ENCODE results near the gene DIAPH1.
A peak's percentile ranks its signal among the peaks of the same experiment; 100 is the strongest.

Gene DIAPH1

GRCh38 chr5:141609044-141609443, 9.8 kb downstream of the DIAPH1 start:
- DNase-seq, result no peak

DNA sequence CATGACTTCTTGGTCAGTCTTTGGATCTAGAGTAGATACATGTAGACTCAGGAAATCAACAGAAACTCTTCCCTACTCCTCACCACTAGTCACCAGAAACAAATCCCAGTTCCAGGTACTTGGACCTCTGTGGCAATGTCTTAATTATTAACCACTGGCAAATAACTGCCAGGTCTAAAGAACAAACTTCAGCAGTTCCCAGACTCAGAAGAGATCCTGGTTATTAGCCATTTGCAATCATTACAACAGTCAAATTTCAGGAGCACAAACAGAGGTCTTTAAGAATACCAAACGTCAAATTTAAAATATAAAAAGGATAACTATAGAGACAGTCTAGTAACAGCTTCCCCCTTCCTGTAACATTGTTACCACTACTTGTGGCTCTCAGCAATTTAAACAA, 10.2 kb downstream of the DIAPH1 start:
- no peak for DNase-seq

- DNase-seq, result no peak
Measured at GRCh38 chr5:141608046-141608445, 10.8 kb downstream of the DIAPH1 start.

DNA sequence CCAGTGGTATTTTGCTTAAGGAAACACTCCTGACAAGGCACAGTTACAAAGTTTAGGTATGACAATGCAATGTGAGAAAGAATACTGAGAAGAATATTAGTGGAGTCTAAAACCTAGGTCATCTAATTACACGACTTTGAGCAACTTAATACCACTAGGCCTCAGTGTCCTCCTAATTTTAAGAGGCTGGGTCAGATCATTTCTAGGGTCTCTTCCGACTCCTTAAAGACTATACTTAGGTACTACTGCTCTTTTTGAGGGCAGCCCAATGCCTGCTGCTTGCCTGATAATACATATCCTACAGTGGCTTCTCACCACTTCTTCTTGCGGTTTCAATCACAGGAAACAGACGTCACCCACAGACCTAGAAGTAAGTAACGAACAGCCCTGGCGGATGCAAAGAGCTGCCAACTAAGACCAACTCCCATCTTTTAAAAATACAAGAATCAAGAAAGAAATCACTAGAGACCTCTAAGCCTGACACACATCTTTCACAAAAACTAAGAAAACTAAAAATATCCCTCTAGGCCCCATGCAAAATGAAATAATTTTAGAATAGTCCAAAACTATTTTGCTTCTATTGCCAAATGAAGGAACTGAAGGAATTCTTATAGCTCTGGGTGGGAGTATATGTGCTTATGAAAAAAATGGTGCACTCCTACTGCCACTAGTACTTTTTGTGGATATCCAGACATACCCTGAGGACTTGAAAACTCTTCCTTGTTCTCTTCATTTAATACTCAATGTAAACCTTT, 13.1 kb downstream of the DIAPH1 start:
- DNase-seq, result peak; percentile 93

DNA sequence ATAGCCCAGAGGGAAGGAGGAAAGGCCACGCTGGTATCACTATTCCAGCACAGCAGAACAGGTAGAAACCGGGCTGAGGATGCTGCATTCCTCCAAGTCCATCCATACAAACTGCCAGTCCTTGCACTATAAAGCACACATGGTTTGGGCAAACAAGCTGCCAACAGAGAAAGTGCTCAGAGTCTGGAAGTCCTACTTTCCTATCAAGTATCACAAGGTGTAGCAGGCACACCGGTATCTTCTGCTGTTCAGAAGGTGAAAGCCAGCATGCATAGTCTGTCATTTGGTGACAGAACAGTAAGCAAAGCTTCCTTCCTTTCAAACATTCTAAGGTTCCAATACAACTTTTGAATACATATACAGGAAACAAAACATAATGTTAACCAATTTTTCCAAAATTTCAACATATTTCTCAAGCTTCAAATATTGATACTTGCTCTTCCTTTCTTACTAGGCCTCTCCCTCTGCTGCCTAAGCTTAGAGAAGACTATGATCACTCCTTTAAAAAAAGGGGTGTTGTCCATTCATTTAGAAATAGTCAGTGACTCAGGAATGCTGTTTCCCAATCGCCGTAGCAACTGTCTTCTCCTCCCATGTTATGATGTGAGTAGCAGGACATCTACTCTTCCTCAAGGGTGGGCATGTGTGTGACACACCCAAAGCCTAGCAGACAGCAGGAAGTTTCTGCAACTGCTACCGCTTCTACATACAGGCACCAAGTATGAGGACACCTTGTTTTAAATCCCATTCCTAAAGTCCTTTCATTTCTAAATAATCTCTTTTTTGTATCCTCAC, 14.7 kb downstream of the DIAPH1 start:
- DNase-seq, result peak; percentile 68

DNA sequence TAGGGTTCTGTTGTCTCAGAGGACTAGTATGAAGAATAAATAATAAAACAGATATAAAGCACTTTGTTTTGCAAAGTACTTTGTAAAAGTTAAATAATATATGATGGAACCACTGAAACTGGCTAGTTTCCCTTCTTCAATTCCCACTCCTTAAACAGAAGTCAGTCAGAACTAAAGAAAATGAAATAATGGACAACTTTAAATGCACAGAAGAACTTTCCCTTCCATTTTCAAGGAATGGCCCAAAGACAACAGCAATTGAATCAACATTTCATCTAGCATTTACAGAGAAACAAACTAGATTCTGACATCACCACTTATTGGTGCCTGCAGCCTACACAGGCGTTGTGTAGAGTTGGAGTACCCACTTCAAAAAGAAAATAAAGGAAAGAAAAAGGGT, 16.2 kb downstream of the DIAPH1 start:
- DNase-seq, result no peak

DNA sequence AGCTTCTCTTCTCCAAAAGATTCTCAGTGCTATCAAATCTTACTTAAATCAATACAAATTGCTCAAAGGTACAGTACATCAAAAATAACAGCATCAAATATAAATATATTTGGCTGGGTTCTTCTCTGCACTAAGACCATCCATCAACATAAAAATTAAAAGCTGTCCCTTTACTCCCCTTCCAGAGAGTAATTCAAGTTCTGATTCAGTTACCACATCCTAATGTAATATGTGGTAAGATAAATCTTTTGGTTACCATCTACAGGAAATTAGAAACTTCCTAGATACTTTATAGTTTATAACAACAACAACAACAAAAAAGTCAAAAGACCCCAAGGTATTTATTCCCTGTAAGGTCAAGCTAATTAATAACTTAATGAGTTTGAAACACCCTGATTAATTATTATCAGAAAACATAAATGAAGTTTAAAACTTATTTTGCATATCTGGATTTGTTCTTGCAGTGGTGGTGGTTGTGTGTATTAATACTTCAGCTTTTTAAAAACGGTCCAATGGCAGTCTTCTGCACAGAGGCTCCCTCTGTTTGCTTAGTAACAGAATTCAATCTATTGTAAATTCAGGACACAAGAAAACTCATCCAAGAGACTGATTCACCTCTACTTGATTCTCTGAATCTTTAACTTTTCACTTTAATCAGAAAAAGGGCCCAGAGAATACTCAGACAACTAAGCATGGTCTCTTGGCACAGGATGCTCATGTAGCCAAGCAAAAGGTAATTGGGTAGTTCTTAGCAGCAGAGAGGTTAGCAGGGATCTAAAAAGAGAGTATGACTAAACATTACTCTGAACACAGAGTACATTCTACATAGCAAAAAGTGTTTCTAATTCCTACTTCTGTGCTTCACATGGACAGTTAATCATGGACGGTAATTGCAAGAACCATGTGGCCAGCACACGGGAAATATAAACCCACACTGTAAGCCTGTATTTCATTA, 20.1 kb downstream of the DIAPH1 start:
- DNase-seq, result peak; percentile 35

DNA sequence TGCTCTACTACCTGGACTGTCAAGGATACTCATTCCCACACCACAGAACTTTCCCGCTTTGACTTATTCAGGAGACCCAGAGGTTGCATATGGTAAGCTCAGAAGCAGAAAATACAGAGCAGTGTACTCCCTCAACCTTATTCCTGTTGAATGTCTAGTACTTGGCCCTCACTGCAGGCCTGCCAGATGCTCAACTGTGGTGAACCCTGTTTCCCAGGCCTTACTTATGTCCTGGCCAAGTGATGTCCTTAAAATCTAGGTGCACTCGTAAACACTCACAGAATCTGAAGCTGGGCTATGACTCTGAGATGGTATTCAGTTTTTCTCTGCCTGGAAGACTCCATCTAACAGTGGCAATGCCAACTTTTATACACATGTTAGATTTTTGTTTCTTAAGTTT, 21.0 kb downstream of the DIAPH1 start:
- DNase-seq, result no peak

GRCh38 chr5:141597394-141597793, 21.4 kb downstream of the DIAPH1 start:
- DNase-seq, result peak; percentile 30

DNA sequence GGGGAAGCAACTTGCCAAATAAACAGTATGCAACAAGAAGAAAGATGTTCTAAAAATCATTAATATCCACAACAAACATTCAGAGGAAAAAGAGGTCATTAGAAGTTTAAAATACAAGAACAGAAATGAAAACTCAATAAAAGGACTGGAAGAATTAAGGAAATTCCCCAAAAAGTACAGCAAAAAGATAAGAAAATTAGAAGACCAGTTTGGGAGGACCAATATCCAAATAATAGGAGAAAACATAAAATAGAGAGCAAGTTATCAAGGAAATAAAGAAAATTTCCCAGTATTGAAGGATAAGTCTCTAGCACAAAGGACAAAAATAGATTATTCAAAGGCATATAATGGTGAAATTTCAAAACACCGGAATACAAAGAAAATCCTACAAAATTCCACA, 21.9 kb downstream of the DIAPH1 start:
- DNase-seq, result no peak

DNA sequence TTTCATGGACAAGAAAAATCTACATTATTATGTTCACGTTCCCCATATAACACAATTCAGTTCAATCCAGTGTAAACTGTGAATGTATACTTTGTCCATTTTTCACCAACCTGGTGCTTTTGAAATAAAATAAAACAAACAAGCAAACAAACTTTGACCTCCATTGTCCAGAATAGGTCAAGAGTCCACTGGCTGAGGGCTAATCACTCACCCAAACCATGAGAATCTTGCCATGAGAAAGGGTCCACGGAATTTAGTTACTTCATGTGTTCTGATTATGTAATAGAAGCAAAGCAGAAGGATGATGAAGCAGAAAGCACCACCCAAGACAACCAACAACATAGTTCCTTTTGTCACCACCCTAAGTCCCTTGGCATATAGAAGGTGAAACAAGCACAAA, 28.7 kb downstream of the DIAPH1 start:
- DNase-seq, result no peak

DNA sequence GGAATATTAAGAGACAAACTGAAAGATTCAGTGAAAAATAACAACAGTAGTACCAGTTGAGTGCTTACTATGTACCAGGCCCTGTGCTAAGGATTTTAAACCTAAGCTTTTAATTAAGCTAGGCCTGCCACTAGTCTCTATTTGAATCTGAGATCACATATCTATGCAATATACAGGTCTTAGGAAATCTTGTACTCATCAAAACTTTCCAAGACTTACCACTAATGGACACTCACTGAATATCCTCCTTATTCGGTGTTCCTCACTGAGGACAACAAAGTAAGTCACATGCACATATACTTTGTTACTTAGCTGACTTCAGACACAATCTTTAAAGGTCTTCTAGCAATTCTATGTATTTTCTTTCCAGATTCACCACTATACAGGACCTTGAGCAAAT, 32.6 kb downstream of the DIAPH1 start:
- no peak for DNase-seq

DNA sequence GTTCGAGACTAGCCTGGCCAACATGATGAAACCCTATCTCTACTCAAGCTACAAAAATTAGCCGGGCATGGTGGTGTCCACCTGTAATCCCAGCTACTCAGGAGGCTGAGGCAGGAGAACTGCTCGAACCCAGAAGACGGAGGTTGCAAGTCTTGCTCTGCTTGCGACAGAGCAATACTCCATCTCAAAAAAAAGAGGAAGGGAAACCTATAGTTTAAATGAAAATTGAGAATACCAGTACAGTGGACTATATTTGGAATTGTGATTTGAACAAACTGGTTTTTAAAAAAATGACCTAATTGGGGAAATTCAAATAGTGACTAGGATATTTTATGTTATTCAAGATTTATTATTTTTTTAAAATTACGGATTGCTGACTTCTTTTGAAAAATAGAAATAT, 33.2 kb downstream of the DIAPH1 start:
- DNase-seq, result no peak

DNA sequence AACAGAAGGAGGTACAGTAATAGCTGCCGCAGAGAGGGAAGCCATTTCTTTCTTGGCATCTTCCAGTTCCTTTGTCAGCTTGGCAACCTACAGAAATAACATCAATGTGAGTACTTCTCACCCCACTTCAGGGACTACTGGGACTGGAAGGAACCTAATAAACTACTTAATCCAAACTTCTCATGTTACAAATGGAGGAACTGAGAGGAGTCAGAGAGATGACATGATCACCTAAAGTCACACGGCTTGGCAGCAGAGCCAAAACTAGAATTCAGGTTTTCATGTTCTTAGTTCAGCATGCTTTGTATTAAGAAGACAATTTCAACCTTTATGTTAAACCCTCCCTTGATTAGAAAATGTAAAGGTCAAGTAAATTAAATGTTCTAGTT, 44.7 kb downstream of the DIAPH1 start:
- no peak for DNase-seq

DNA sequence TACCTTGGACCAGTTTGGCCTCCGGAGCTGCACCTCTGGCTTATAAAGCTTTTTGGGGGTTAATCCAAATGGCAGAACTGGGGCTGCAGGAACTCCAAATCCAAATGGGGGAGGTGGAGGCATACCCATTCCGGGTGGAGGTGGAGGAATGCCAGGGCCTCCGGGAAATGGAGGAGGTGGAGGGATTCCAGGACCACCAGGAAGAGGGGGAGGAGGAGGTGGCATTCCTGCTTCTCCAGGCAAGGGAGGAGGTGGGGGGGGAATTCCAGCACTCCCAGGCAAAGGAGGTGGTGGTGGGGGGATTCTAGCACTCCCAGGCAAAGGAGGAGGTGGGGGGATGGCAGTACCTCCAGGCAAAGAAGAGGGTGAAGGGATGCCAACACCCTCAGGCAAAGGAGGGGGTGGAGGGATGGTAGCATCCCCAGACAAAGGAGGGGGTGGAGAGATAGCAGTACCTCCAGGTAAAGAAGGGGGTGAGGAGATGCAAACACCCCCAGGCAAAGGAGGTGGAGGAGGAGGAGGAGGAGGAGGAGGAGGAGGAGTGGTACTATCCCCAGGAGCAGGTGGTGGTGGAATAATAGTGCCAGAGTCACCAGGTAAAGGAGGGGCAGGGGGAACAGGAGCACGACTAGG, 45.2 kb downstream of the DIAPH1 start:
- DNase-seq, result no peak

- DNase-seq, result no peak
Measured at GRCh38 chr5:141570655-141571054, 48.1 kb downstream of the DIAPH1 start.

GRCh38 chr5:141567513-141568117, 51.2 kb downstream of the DIAPH1 start:
- peak; percentile 23 for DNase-seq

GRCh38 chr5:141565826-141566570, 52.8 kb downstream of the DIAPH1 start:
- no peak for DNase-seq

GRCh38 chr5:141564216-141564692, 54.5 kb downstream of the DIAPH1 start:
- peak; percentile 93 for DNase-seq

DNA sequence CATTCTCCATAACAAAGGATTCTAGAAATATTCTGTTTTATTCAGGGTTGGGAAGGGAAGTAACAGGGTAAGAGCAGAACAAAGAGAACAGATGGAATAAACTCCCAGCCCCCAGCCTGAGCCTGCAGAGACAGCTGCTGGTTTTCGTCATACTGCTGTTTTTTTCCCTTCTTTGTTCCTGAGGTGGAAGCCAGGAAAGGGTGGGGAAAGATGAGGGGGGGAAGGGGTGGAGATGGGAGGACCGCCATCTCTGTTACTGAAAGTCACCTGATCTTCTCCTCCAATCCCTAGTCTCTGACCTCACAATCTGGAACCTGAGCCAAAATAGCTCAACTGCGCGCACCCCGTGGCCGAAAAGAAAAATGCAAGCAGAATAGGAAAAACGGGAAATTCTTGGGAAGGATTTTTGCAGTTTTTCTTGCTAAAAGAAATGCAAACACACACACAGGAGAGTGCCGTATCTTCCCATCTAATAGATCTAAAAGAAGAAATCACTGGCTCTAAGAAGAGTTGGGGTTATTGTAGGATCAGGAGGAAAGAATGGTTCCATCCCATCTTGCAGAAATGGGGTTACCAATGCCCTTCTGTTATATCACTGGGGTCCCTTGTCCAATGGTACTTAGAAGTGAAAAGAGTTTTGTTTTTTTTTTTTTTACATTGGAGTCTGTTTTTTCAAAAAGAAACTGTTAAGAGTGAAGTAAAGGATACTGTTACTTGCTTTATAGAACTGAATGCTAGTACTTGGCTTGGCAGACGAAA, 57.9 kb downstream of the DIAPH1 start:
- DNase-seq, result no peak

DNA sequence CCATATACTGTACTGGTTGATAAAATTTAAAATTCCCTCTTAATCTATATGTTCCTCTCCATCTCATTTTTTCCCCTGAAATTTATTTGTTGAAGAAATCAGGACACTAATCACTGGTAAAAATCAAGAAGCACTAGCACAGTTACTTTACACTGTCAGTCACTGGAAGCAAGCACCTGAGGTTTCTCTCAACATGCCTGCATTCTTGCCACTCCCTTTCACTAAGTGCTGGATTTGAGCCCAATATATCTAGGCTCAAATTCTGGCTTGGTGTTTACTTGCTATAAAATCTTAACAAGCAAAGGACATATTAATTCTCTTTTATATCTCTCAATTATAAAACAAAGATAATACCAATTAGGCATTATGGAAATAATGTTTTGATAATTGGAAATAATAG, 58.6 kb downstream of the DIAPH1 start:
- no peak for DNase-seq

Data from activated CD4-positive, alpha-beta T cell treated with anti-CD3 and anti-CD28 coated beads, Interleukin-10, Interleukin-2, amounts not matched to agents 100 ng/mL and 50 ng/mL, durations not matched to agents 16 hours and 8 hours (primary cell).